GM18517 (cell line): ENCODE measurements around the gene UNC93A.
A peak's percentile ranks its signal among the peaks of the same experiment; 100 is the strongest.
"Not testable (repeated sequence)": the region's sequence is repeated elsewhere in the genome, so short reads cannot be mapped to it uniquely, and the experiment has no call there.

Source experiments
- ATAC-seq: cut with Tn5 transposase; IDR thresholded peaks from one replicate; pipeline ENCODE4 v1.9.1; 2021; ENCODE audit warnings: mild to moderate bottlenecking, moderate library complexity; ENCODE audit not compliant: unreplicated experiment

UNC93A gene

GRCh38 chr6:167338541-167339117 lies 47.5 kb downstream of the UNC93A start:
- no peak for ATAC-seq

GRCh38 chr6:167341038-167341583 lies 50.0 kb downstream of the UNC93A start:
- ATAC-seq: no peak

- ATAC-seq: no peak
Observed at GRCh38 chr6:167341665-167342655, 50.8 kb downstream of the UNC93A start.

GRCh38 chr6:167342879-167343610 lies 51.9 kb downstream of the UNC93A start:
- ATAC-seq: no peak

- ATAC-seq: no peak
Observed at GRCh38 chr6:167345348-167345747, 54.2 kb downstream of the UNC93A start.

GRCh38 chr6:167345960-167346359 lies 54.8 kb downstream of the UNC93A start:
- no peak for ATAC-seq

GRCh38 chr6:167347226-167347625 lies 56.1 kb downstream of the UNC93A start:
- ATAC-seq: no peak

- ATAC-seq: no peak
Observed at GRCh38 chr6:167349631-167350274, 58.6 kb downstream of the UNC93A start.

- ATAC-seq: no peak
Observed at GRCh38 chr6:167350275-167350696, 59.2 kb downstream of the UNC93A start.

GRCh38 chr6:167350731-167351655 lies 59.9 kb downstream of the UNC93A start:
- ATAC-seq: peak; percentile 69

- ATAC-seq: no peak
Observed at GRCh38 chr6:167351656-167352345, 60.7 kb downstream of the UNC93A start.

GRCh38 chr6:167356874-167357273 lies 65.8 kb downstream of the UNC93A start:
- no peak for ATAC-seq

- not testable (repeated sequence) for ATAC-seq
Observed at GRCh38 chr6:167358394-167358793, 67.3 kb downstream of the UNC93A start.

- not testable (repeated sequence) for ATAC-seq
Observed at GRCh38 chr6:167361170-167361569, 70.1 kb downstream of the UNC93A start.
